ENCODE measurements around the gene SSR3. TPM values are rescaled to one million over a fixed set of nuclear protein-coding genes. Genes with fewer than 3 reads are reported as not detected.

Gene SSR3
- total RNA-seq, 2 experiments from 2014 or later = 63.3 to 158 TPM

DNA sequence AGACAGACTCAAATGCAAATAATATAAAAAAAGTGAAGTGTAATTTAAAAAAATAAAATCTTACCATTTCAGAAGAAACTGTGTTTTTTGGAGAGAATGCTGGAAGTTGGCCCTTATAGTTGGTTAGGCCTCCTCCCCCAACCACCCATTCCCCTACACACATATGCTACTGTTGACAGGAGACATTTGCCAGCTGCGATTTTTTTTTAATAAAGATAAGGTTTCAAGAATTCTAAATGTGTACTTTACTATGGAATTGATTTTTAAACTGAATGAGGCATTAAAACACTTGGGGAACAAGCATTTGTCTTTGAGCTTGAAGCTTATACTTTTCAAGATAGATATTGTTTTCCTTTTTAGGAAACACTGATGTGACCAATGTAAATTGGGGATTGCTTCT lies 4.4 kb upstream of the SSR3 start:
- H3K4me2 ChIP-seq (ENCODE audit: low read length) = no peak overlapping the region
- H4K20me1 ChIP-seq (ENCODE audit: insufficient read depth, low read length) = no peaks in the 10 kb centered on the region
- no peak for TF ChIP-seq EZH2phosphoT487 (IDR thresholded peaks at IDR 0.05; ENCODE audit: borderline replicate concordance, low read depth, low read length)
- TF ChIP-seq, protein P1, sequence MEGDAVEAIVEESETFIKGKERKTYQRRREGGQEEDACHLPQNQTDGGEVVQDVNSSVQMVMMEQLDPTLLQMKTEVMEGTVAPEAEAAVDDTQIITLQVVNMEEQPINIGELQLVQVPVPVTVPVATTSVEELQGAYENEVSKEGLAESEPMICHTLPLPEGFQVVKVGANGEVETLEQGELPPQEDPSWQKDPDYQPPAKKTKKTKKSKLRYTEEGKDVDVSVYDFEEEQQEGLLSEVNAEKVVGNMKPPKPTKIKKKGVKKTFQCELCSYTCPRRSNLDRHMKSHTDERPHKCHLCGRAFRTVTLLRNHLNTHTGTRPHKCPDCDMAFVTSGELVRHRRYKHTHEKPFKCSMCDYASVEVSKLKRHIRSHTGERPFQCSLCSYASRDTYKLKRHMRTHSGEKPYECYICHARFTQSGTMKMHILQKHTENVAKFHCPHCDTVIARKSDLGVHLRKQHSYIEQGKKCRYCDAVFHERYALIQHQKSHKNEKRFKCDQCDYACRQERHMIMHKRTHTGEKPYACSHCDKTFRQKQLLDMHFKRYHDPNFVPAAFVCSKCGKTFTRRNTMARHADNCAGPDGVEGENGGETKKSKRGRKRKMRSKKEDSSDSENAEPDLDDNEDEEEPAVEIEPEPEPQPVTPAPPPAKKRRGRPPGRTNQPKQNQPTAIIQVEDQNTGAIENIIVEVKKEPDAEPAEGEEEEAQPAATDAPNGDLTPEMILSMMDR (conservative IDR thresholded peaks at IDR 0.05; ENCODE audit: low read length) = no peak
- H2AFZ ChIP-seq (ENCODE audit: low read length) = no peak overlapping the region
- no peak overlapping the region for H3K4me3 ChIP-seq (ENCODE audit: low read depth, low read length, poor library complexity, severe bottlenecking)
- no TSS peak for BruUV-seq (replicated peaks)
- no peaks in the 10 kb centered on the region for H3K36me3 ChIP-seq (ENCODE audit: insufficient read depth, low read length)
- ChIA-PET POLR2A (interaction anchor here (1.0 kb wide), 1 partner anchor 9 kb away, joined by 3 read pairs; no protein-coding TSS in a partner anchor), CTCF (ENCODE audit: unreplicated experiment) (no interaction called here)
- no peaks in the 10 kb centered on the region for H3K9me2 ChIP-seq (ENCODE audit: insufficient read depth, low read length)
- no peak overlapping the region for H3K27ac ChIP-seq (ENCODE audit: low read depth, low read length, poor library complexity, severe bottlenecking)
- intact Hi-C loops (cut with micrococcal nuclease; ENCODE audit: unreplicated experiment) = no loop called here
- no peaks in the 10 kb centered on the region for H3K4me1 ChIP-seq (ENCODE audit: insufficient read depth, low read length, poor library complexity, severe bottlenecking)
- DNase-seq (ENCODE audit: low spot score) = no peak
- peaks cover 5% of the 10 kb centered on the region for H3K79me2 ChIP-seq (ENCODE audit: insufficient read depth, low read depth, low read length)
- no peaks in the 10 kb centered on the region for H3K9me3 ChIP-seq (ENCODE audit: low read length)

DNA sequence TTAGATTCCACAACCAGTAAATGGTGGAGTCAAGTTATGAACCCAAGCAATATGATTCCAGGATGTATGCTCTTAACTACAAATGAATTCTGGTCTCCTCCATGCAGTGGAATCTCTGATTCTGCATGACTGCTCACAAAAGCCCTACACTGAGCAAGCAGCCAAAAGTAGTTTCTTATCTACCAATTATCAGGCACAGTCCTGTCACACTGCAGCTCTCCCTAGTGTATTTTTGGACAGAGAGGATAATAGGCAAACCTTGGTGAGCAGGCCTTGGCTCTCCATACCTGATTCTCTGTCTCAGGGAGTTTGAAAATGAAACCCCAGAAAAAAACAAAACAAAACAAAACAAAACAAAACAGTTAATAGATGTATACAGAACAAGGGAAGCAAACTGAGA lies 3.5 kb upstream of the SSR3 start:
- Histone ChIP-seq H3K9me3 (ENCODE audit: low read length) (no peaks in the 10 kb centered on the region), H3K79me2 (ENCODE audit: insufficient read depth, low read depth, low read length) (peaks cover 14% of the 10 kb centered on the region), H3K4me3 (ENCODE audit: low read depth, low read length, poor library complexity, severe bottlenecking) (no peak overlapping the region), H3K27ac (ENCODE audit: low read depth, low read length, poor library complexity, severe bottlenecking) (no peak overlapping the region), H3K9me2 (ENCODE audit: insufficient read depth, low read length) (no peaks in the 10 kb centered on the region), H2AFZ (ENCODE audit: low read length) (peak overlapping the region; percentile 24; the same call in 1 of the 2 replicates), H3K4me1 (ENCODE audit: insufficient read depth, low read length, poor library complexity, severe bottlenecking) (peaks cover 5% of the 10 kb centered on the region), H3K4me2 (ENCODE audit: low read length) (no peak overlapping the region), H4K20me1 (ENCODE audit: insufficient read depth, low read length) (peaks cover 7% of the 10 kb centered on the region; the same call in 1 of the 2 replicates), H3K36me3 (ENCODE audit: insufficient read depth, low read length) (peaks cover 8% of the 10 kb centered on the region; the same call in 1 of the 2 replicates)
- intact Hi-C loops (cut with micrococcal nuclease; ENCODE audit: unreplicated experiment) = no loop called here
- no TSS peak for BruUV-seq (replicated peaks)
- no peak for DNase-seq (ENCODE audit: low spot score)
- ChIA-PET CTCF (ENCODE audit: unreplicated experiment) (no interaction called here), POLR2A (interaction anchor here (0.7 to 1.1 kb wide), 3 partner anchors 8 to 530 kb away, joined by 3 to 4 read pairs (median 3); no protein-coding TSS in a partner anchor)
- TF ChIP-seq, protein P1 (conservative IDR thresholded peaks at IDR 0.05; ENCODE audit: low read length) = no peak
- TF ChIP-seq EZH2phosphoT487 (IDR thresholded peaks at IDR 0.05; ENCODE audit: borderline replicate concordance, low read depth, low read length) = no peak

GRCh38 chr3:156554515-156554841 lies 439 bp downstream of the SSR3 start:
- CTCF ChIA-PET (ENCODE audit: unreplicated experiment) = interaction anchor here (1.3 kb wide), 1 partner anchor 119 kb away, joined by 7 read pairs; no protein-coding TSS in a partner anchor
- TF ChIP-seq, protein P1 (conservative IDR thresholded peaks at IDR 0.05; ENCODE audit: low read length) = no peak
- no peak for TF ChIP-seq EZH2phosphoT487 (IDR thresholded peaks at IDR 0.05; ENCODE audit: borderline replicate concordance, low read depth, low read length)
- H3K27ac ChIP-seq (ENCODE audit: low read depth, low read length, poor library complexity, severe bottlenecking) = peak overlapping the region; percentile 28

More at GRCh38 chr3:156554515-156554841, 439 bp downstream of the SSR3 start:
- intact Hi-C loops (cut with micrococcal nuclease; ENCODE audit: unreplicated experiment) = loop anchor here (2.0 kb wide), 2 partner anchors 534 to 606 kb away; partner anchors contain the start of gene CCNL1
- H3K9me3 ChIP-seq (ENCODE audit: low read length) = no peaks in the 10 kb centered on the region
- H2AFZ ChIP-seq (ENCODE audit: low read length) = peak overlapping the region; percentile 59
- POLR2A ChIA-PET = interaction anchor here (0.6 to 2.8 kb wide), 23 partner anchors 9 to 701 kb away, joined by 3 to 23 read pairs (median 4); partner anchors contain the start of genes SLC33A1 and TIPARP
- no peak for DNase-seq (ENCODE audit: low spot score)
- no TSS peak for BruUV-seq (replicated peaks)
- H3K79me2 ChIP-seq (ENCODE audit: insufficient read depth, low read depth, low read length) = peaks cover 52% of the 10 kb centered on the region
- peaks cover 47% of the 10 kb centered on the region for H3K36me3 ChIP-seq (ENCODE audit: insufficient read depth, low read length)
- no peaks in the 10 kb centered on the region for H3K9me2 ChIP-seq (ENCODE audit: insufficient read depth, low read length)
- peak overlapping the region; percentile 96 for H3K4me3 ChIP-seq (ENCODE audit: low read depth, low read length, poor library complexity, severe bottlenecking)
- peak overlapping the region; percentile 93 for H3K4me2 ChIP-seq (ENCODE audit: low read length)
- H4K20me1 ChIP-seq (ENCODE audit: insufficient read depth, low read length) = peaks cover 16% of the 10 kb centered on the region; the same call in 1 of the 2 replicates
- H3K4me1 ChIP-seq (ENCODE audit: insufficient read depth, low read length, poor library complexity, severe bottlenecking) = peaks cover 11% of the 10 kb centered on the region

All from OCI-LY7 (cell line).